Astrocyte of the spinal cord (primary cell): Measurements from ENCODE around the gene PAQR8.

Experiments
- DNase-seq: peaks from one replicate; pipeline ENCODE4 v3.0.0; 2011; ENCODE audit warnings: low read depth, low spot score
- H3K4me3 ChIP-seq: 2 replicates; pipeline ENCODE4 v1.5.1; 2011; ENCODE audit warnings: low read depth, mild to moderate bottlenecking, low read length, moderate library complexity
- CTCF ChIP-seq: IDR thresholded peaks from 2 replicates; pipeline ENCODE4 v1.5.1; 2012; ENCODE audit warnings: low read depth, mild to moderate bottlenecking, low read length, inconsistent platforms
- in situ Hi-C: cut with HindIII; loops from 2 replicates; pipeline ENCODE4 v1.10.0; 2017; ENCODE audit warnings: low sequenced_read_pairs

The PAQR8 gene

GRCh38 chr6:52325695-52326471 lies 36.1 kb upstream of the PAQR8 start:
- no peak for DNase-seq
- in situ Hi-C loops, result no loop called here
- no peak overlapping the region for H3K4me3 ChIP-seq
- no peak for TF ChIP-seq CTCF

- in situ Hi-C loops, result no loop called here
- TF ChIP-seq CTCF, result no peak
- DNase-seq, result no peak
- H3K4me3 ChIP-seq, result no peak overlapping the region
These were observed 35.2 kb upstream of the PAQR8 start for GRCh38 chr6:52326540-52327364.

- TF ChIP-seq CTCF, result no peak
- H3K4me3 ChIP-seq, result no peak overlapping the region
- in situ Hi-C loops, result no loop called here
- no peak for DNase-seq
These were observed 33.7 kb upstream of the PAQR8 start for GRCh38 chr6:52328303-52328662.

- no peak for TF ChIP-seq CTCF
- in situ Hi-C loops, result no loop called here
- DNase-seq, result no peak
- no peak overlapping the region for H3K4me3 ChIP-seq
These were observed 33.2 kb upstream of the PAQR8 start for GRCh38 chr6:52328729-52329128.

- in situ Hi-C loops, result no loop called here
- no peak overlapping the region for H3K4me3 ChIP-seq
- DNase-seq, result no peak
- TF ChIP-seq CTCF, result no peak
These were observed 31.5 kb upstream of the PAQR8 start for GRCh38 chr6:52330470-52330869.

GRCh38 chr6:52331793-52332457 lies 30.0 kb upstream of the PAQR8 start:
- H3K4me3 ChIP-seq, result no peak overlapping the region
- DNase-seq, result no peak
- no peak for TF ChIP-seq CTCF
- in situ Hi-C loops, result no loop called here
